Progenitor cell of endocrine pancreas (in vitro differentiated cells): ENCODE data around the gene KIF12. TPM values are rescaled to one million over a fixed set of nuclear protein-coding genes. Genes with fewer than 3 reads are reported as not detected.
A peak's percentile ranks its signal among the peaks of the same experiment; 100 is the strongest.

Source experiments
- DNase-seq: peaks from one replicate; pipeline ENCODE4 v3.0.0; 2021; ENCODE audit warnings: low spot score; ENCODE audit not compliant: unreplicated experiment
- H3K27ac Mint-ChIP-seq: 2 replicates; pipeline ENCODE4 v1.8.0; 2021; ENCODE audit warnings: mild to moderate bottlenecking, moderate library complexity, mixed read lengths
- H3K27me3 Mint-ChIP-seq: 2 replicates; pipeline ENCODE4 v1.8.0; 2021; ENCODE audit warnings: mixed read lengths
- H3K36me3 Mint-ChIP-seq: 2 replicates; pipeline ENCODE4 v1.8.0; 2022; ENCODE audit warnings: mixed read lengths; ENCODE audit not compliant: insufficient read depth
- H3K4me1 Mint-ChIP-seq: 2 replicates; pipeline ENCODE4 v1.8.0; 2021; ENCODE audit warnings: low read depth, mixed read lengths
- H3K4me3 Mint-ChIP-seq: 2 replicates; pipeline ENCODE4 v1.8.0; 2021; ENCODE audit warnings: low read depth, mild to moderate bottlenecking, moderate library complexity, mixed read lengths
- H3K9me3 Mint-ChIP-seq: 2 replicates; pipeline ENCODE4 v1.8.0; 2021; ENCODE audit warnings: low read depth, mixed read lengths
- CTCF ChIP-seq: fragments of 200-600 bp; sonication (generic); IDR thresholded peaks from one replicate; pipeline ENCODE4 v1.5.0; 2021; ENCODE audit warnings: antibody characterized with exemption, mild to moderate bottlenecking; ENCODE audit not compliant: unreplicated experiment
- long read RNA-seq: library from polyadenylated mRNA; unstranded; transcript quantifications from one replicate; pipeline ENCODE4 v2.0.0, GENCODE V29; 2020
- total RNA-seq: library from RNA; stranded (reverse); gene quantifications from 2 replicates; pipeline ENCODE4 v1.2.1, GENCODE V29; 2021

KIF12 gene
- total RNA-seq, result 166 and 176 TPM in 2 replicates
- long read RNA-seq, partial matches to known transcripts, result 1 of 3 reads
- long read RNA-seq, other reads (novel, unspliced or antisense), result 2 of 3 reads

- DNase-seq, result peak; percentile 38
- Mint-ChIP-seq H3K27ac (peak within 1 kb of the TSS; percentile 92), H3K9me3 (peaks cover 10% of the 10 kb centered on the region), H3K27me3 (no peaks in the 10 kb centered on the region), H3K4me3 (peak within 1 kb of the TSS; percentile 77), H3K36me3 (peaks cover 24% of the 10 kb centered on the region), H3K4me1 (peaks cover 26% of the 10 kb centered on the region)
- no peak for TF ChIP-seq CTCF
Measured at GRCh38 chr9:114098936-114099668, at the start of gene KIF12. KIF12 (minus strand) TSS chr9:114099292; CDS start chr9:114099276, 16 bp downstream.

- no peak for DNase-seq
- H3K27me3 Mint-ChIP-seq, result peaks cover 20% of the 10 kb centered on the region
- peaks cover 4% of the 10 kb centered on the region for H3K4me1 Mint-ChIP-seq
- TF ChIP-seq CTCF, result no peak
- H3K4me3 Mint-ChIP-seq, result no peak overlapping the region
- no peak overlapping the region for H3K27ac Mint-ChIP-seq
- H3K9me3 Mint-ChIP-seq, result no peaks in the 10 kb centered on the region
- no peaks in the 10 kb centered on the region for H3K36me3 Mint-ChIP-seq
Measured at GRCh38 chr9:114146735-114147134, 47.6 kb upstream of the KIF12 start.

- H3K4me3 Mint-ChIP-seq, result no peak overlapping the region
- peaks cover 32% of the 10 kb centered on the region for H3K27me3 Mint-ChIP-seq
- H3K27ac Mint-ChIP-seq, result no peak overlapping the region
- no peaks in the 10 kb centered on the region for H3K36me3 Mint-ChIP-seq
- H3K4me1 Mint-ChIP-seq, result peaks cover 10% of the 10 kb centered on the region
- no peaks in the 10 kb centered on the region for H3K9me3 Mint-ChIP-seq
- TF ChIP-seq CTCF, result no peak
- DNase-seq, result no peak
Measured at GRCh38 chr9:114143234-114143633, 44.1 kb upstream of the KIF12 start.

- Mint-ChIP-seq H3K9me3 (peaks cover 6% of the 10 kb centered on the region), H3K4me1 (peaks cover 10% of the 10 kb centered on the region), H3K27me3 (peaks cover 35% of the 10 kb centered on the region), H3K36me3 (no peaks in the 10 kb centered on the region), H3K4me3 (no peak overlapping the region), H3K27ac (no peak overlapping the region)
- no peak for TF ChIP-seq CTCF
- DNase-seq, result no peak
Measured at GRCh38 chr9:114141553-114142402, 42.7 kb upstream of the KIF12 start.

- no peaks in the 10 kb centered on the region for H3K36me3 Mint-ChIP-seq
- H3K4me1 Mint-ChIP-seq, result peaks cover 10% of the 10 kb centered on the region
- H3K9me3 Mint-ChIP-seq, result peaks cover 6% of the 10 kb centered on the region
- DNase-seq, result no peak
- no peak for TF ChIP-seq CTCF
- H3K27me3 Mint-ChIP-seq, result peaks cover 35% of the 10 kb centered on the region
- H3K4me3 Mint-ChIP-seq, result no peak overlapping the region
- H3K27ac Mint-ChIP-seq, result no peak overlapping the region
Measured at GRCh38 chr9:114140850-114141249, 41.8 kb upstream of the KIF12 start.
